ENCODE measurements around the gene SLC7A14.

DNA sequence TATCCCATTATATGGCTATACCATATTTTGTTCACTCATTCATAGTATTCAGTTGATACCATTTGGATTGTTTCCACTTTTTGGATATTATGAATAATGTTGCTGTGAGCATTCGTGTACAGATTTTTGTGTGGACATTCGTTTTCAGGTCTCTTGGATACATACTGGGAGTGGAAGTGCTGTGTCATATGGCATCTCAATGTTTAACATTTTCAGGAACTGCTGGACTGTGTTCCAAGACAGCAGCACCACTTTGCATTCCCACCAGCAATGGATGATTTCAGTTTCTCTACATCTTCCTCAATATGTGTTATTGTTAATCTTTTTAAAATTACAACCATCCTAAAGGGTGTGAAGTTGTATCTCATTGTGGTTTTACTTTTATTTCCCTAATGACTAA lies 34.6 kb downstream of the SLC7A14 start:
- TF ChIP-seq, protein P1, sequence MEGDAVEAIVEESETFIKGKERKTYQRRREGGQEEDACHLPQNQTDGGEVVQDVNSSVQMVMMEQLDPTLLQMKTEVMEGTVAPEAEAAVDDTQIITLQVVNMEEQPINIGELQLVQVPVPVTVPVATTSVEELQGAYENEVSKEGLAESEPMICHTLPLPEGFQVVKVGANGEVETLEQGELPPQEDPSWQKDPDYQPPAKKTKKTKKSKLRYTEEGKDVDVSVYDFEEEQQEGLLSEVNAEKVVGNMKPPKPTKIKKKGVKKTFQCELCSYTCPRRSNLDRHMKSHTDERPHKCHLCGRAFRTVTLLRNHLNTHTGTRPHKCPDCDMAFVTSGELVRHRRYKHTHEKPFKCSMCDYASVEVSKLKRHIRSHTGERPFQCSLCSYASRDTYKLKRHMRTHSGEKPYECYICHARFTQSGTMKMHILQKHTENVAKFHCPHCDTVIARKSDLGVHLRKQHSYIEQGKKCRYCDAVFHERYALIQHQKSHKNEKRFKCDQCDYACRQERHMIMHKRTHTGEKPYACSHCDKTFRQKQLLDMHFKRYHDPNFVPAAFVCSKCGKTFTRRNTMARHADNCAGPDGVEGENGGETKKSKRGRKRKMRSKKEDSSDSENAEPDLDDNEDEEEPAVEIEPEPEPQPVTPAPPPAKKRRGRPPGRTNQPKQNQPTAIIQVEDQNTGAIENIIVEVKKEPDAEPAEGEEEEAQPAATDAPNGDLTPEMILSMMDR (IDR thresholded peaks at IDR 0.05; ENCODE audit: low read length): no peak
- TF ChIP-seq EZH2 (optimal IDR thresholded peaks at IDR 0.05; ENCODE audit: low read depth, low read length): no peak
- no peak for TF ChIP-seq EZH2phosphoT487 (IDR thresholded peaks at IDR 0.05; ENCODE audit: low read length)
